K562 (cell line): ENCODE measurements around the gene BCAP31. TPM values are rescaled to one million over a fixed set of nuclear protein-coding genes. Genes with fewer than 3 reads are reported as not detected.

ENCODE experiments used
- ATAC-seq: fragments of 200-7000 bp; cut with Tn5 transposase; 3 replicates; pipeline ENCODE4 v1.9.1; 2020; ENCODE audit warnings: moderate library complexity
- BruUV-seq: library from RNA; stranded (reverse); fragments of 400-500 nt; replicated peaks from 2 replicates; lab custom pipeline; 2021; lab: Mats Ljungman, UMichigan
- CTCF ChIA-PET: fragments of 300-600 bp; formaldehyde crosslinking; extraction: SDS; loops from one replicate; lab custom pipeline; 2021; ENCODE audit warnings: low intra/inter-chr PET ratio; lab: Yijun Ruan, JAX
- POLR2A ChIA-PET: fragments of 300-600, 350-650 bp; sonication (Branson Sonifier 250); formaldehyde crosslinking; extraction: SDS; loops from one replicate; lab custom pipeline; 2021; ENCODE audit warnings: antibody characterized with exemption, inconsistent platforms; lab: Yijun Ruan, JAX
- DNase-seq, 4 experiments: peaks; one replicate each; pipeline versions ENCODE4 v3.0.0 to v3.0.0-alpha.2; 2011 to 2018; ENCODE audit warnings: low spot score in 3 of 4, mixed read lengths in 3 of 4; ENCODE audit errors: extremely low read depth in 1 of 4
- FAIRE-seq: peaks from 2 replicates; lab custom pipeline; 2011; peaks lifted over from hg19 to GRCh38; lab: Jason Lieb, UNC
- H2AFZ ChIP-seq: 2 replicates; pipeline ENCODE4 v1.6.0; 2011; ENCODE audit warnings: low read depth, low read length, control low read depth, inconsistent platforms
- H3K27ac ChIP-seq: fragments of 200-600 bp; 3 replicates; pipeline ENCODE4 v1.8.0; 2011; ENCODE audit warnings: low read depth, mild to moderate bottlenecking, control low read depth, inconsistent platforms, low read length, moderate library complexity, mixed read lengths; ENCODE audit errors: extremely low read depth
- H3K27me3 ChIP-seq, 2 experiments: fragments of 300-600 bp in 1 of 2; 2 replicates in 1 of 2; 3 replicates in 1 of 2; pipeline versions ENCODE4 v1.6.0 to v1.8.0; 2011; ENCODE audit warnings: inconsistent platforms in 2 of 2, low read length in 2 of 2, mild to moderate bottlenecking in 1 of 2, mixed read lengths in 1 of 2, moderate library complexity in 1 of 2; ENCODE audit not compliant: control insufficient read depth in 2 of 2, insufficient read depth in 2 of 2
- H3K36me3 ChIP-seq: fragments of 300-600 bp; 3 replicates; pipeline ENCODE4 v1.8.0; 2011; ENCODE audit warnings: mild to moderate bottlenecking, low read length, inconsistent platforms; ENCODE audit not compliant: control insufficient read depth, insufficient read depth
- H3K4me1 ChIP-seq, 2 experiments: fragments of 200-600 bp in 1 of 2; replicated peaks in 1 of 2; 2 replicates in 1 of 2; 3 replicates in 1 of 2; pipeline versions ENCODE4 v1.5.1 to v1.8.0; 2011; ENCODE audit warnings: inconsistent platforms in 2 of 2, low read length in 2 of 2, mild to moderate bottlenecking in 1 of 2, mixed read lengths in 1 of 2, moderate library complexity in 1 of 2; ENCODE audit not compliant: control insufficient read depth in 2 of 2, insufficient read depth in 2 of 2
- H3K4me2 ChIP-seq: 2 replicates; pipeline ENCODE4 v1.6.1; 2011; ENCODE audit warnings: low read length, control low read depth, inconsistent platforms, mixed read lengths; ENCODE audit not compliant: insufficient read depth
- H3K4me3 ChIP-seq: fragments of 200-600 bp; sonication (generic), shearing (Covaris generic); 2 replicates; pipeline ENCODE4 v1.5.1; 2016; ENCODE audit warnings: control low read depth, inconsistent platforms
- H3K79me2 ChIP-seq: fragments of 200-600 bp; 3 replicates; pipeline ENCODE4 v1.8.0; 2011; ENCODE audit warnings: low read length, inconsistent platforms; ENCODE audit not compliant: control insufficient read depth, insufficient read depth
- H3K9ac ChIP-seq, 2 experiments: 2 replicates each; pipeline versions ENCODE4 v1.6.0 to v1.6.1; 2011; ENCODE audit warnings: low read depth in 2 of 2, low read length in 2 of 2, control low read depth in 1 of 2, inconsistent platforms in 1 of 2, mild to moderate bottlenecking in 1 of 2, mixed read lengths in 1 of 2; ENCODE audit not compliant: insufficient read depth in 1 of 2
- H3K9me1 ChIP-seq: one replicate; pipeline ENCODE4 v1.6.0; 2011; ENCODE audit warnings: inconsistent platforms, mild to moderate bottlenecking, low read length, moderate library complexity; ENCODE audit not compliant: control insufficient read depth, insufficient read depth
- H3K9me3 ChIP-seq: replicated peaks from 2 replicates; pipeline ENCODE4 v1.5.1; 2011; ENCODE audit warnings: low read depth, low read length, inconsistent platforms; ENCODE audit not compliant: control insufficient read depth, insufficient read depth
- H4K20me1 ChIP-seq: replicated peaks from 2 replicates; pipeline ENCODE4 v1.6.1; 2011; ENCODE audit warnings: low read length, inconsistent platforms, mixed read lengths; ENCODE audit not compliant: control insufficient read depth, insufficient read depth
- FOXA3 ChIP-seq, 2 experiments: fragments of 450-650 bp in 1 of 2; sonication (generic) in 1 of 2; formaldehyde crosslinking; IDR thresholded peaks in 1 of 2; conservative IDR thresholded peaks in 1 of 2; 2 replicates each; pipeline versions ENCODE4 v1.4.0 to v1.8.0; 2020 to 2022; ENCODE audit warnings: mild to moderate bottlenecking in 2 of 2, missing genetic modification reagents in 1 of 2
- MAFF ChIP-seq: IDR thresholded peaks from 2 replicates; pipeline ENCODE4 v1.6.1; 2012; ENCODE audit warnings: low read length, improper control_type of control experiment
- MAZ ChIP-seq, 2 experiments: fragments of 450-650 bp in 1 of 2; sonication (generic) in 1 of 2; formaldehyde crosslinking; IDR thresholded peaks in 1 of 2; conservative IDR thresholded peaks in 1 of 2; 2 replicates each; pipeline versions ENCODE4 v1.4.0 to v1.5.0; 2020; ENCODE audit warnings: mild to moderate bottlenecking in 1 of 2, missing genetic modification reagents in 1 of 2
- SMARCC2 ChIP-seq: fragments of 450-650 bp; IDR thresholded peaks from 2 replicates; pipeline ENCODE4 v1.6.1; 2017; ENCODE audit warnings: antibody characterized with exemption, moderate library complexity, mild to moderate bottlenecking, low read depth
- SNIP1 ChIP-seq: fragments of 450-650 bp; IDR thresholded peaks from 2 replicates; pipeline ENCODE4 v1.7.1; 2017; ENCODE audit warnings: low read depth, mild to moderate bottlenecking
- TEAD2 ChIP-seq: fragments of 450-650 bp; IDR thresholded peaks from 2 replicates; pipeline ENCODE4 v1.6.1; 2016; ENCODE audit warnings: missing genetic modification characterization, control low read depth, missing compliant biosample characterization
- ZBTB9 ChIP-seq: fragments of 450-650 bp; formaldehyde crosslinking; IDR thresholded peaks from 2 replicates; pipeline ENCODE4 v1.4.0; 2020; ENCODE audit warnings: mild to moderate bottlenecking, moderate library complexity
- ZNF124 ChIP-seq: sonication (generic); formaldehyde crosslinking; IDR thresholded peaks from 2 replicates; pipeline ENCODE4 v1.8.1; 2022; ENCODE audit warnings: missing genetic modification reagents
- WGBS: fragments of 100-300 bp; shearing (Covaris generic); methylation state at CpG from one replicate; pipeline ENCODE4 v1.1.6; 2016; ENCODE audit warnings: low coverage, mixed read lengths; ENCODE audit not compliant: insufficient coverage; ENCODE audit errors: missing lambda C conversion rate; 5-methylcytosine and 5-hydroxymethylcytosine counted together
- in situ Hi-C: fragments of 300-500 bp; cut with MboI; formaldehyde crosslinking; loops from 4 replicates; pipeline ENCODE4 v1.15.0; 2018; ENCODE audit warnings: inconsistent platforms, mixed read lengths
- intact Hi-C: fragments of 100-400 bp; cut with micrococcal nuclease; formaldehyde crosslinking; loops from 2 replicates; pipeline ENCODE4 v1.14.2; 2022
- polyA plus RNA-seq, 8 experiments: library from polyadenylated mRNA; depleted of rRNA in 4 of 8; stranded (reverse) in 5 of 8; unstranded in 3 of 8; fragments of >200 nt; fragmentation: Nextera tagmentation in 2 of 8; fragmentation: Illumina TruSeq in 1 of 8; extraction: Ambion mirVana in 2 of 8; extraction: Trizol in 1 of 8; gene quantifications; 2 replicates each; pipeline versions ENCODE4 v1.2.1 to v1.2.3, GENCODE V29; 2011 to 2014; ENCODE audit warnings: inconsistent platforms in 1 of 8, missing spikeins in 1 of 8
- total RNA-seq, 7 experiments: library from RNA; depleted of rRNA in 6 of 7; stranded (reverse); fragments of >200 nt in 6 of 7; fragmentation: Illumina TruSeq in 2 of 7; extraction: Trizol in 2 of 7; gene quantifications; 2 replicates each; pipeline versions ENCODE4 v1.2.1 to v1.2.3, GENCODE V29; 2011 to 2021; ENCODE audit warnings: low replicate concordance in 1 of 7
- TF ChIP-seq, protein P1 (sequence below): fragments of 450-650 bp; formaldehyde crosslinking; IDR thresholded peaks from 2 replicates; pipeline ENCODE4 v1.4.0; 2022; ENCODE audit warnings: missing genetic modification characterization
- TF ChIP-seq, protein P2 (sequence below): sonication (generic); formaldehyde crosslinking; IDR thresholded peaks from 2 replicates; pipeline ENCODE4 v1.8.0; 2022; ENCODE audit warnings: missing genetic modification reagents, mild to moderate bottlenecking, borderline replicate concordance

BCAP31 gene
- total and polyA plus RNA-seq, 9 of the 15 experiments (the other 6 are each of a cell fraction or from before 2014, with no cell fraction given): 156 to 683 (median 188) TPM

GRCh38 chrX:153739754-153740486 lies 15.7 kb upstream of the BCAP31 start:
- no peaks in the 10 kb centered on the region for H4K20me1 ChIP-seq
- in situ Hi-C loops (no loop called here), intact Hi-C loops (no loop called here)
- H3K27me3 ChIP-seq: no peaks in the 10 kb centered on the region
- no peaks in the 10 kb centered on the region; the same call in 2 of the 3 replicates for H3K36me3 ChIP-seq
- no peak for ATAC-seq
- no peak overlapping the region for H3K27ac ChIP-seq
- no peaks in the 10 kb centered on the region for H3K9me3 ChIP-seq
- no peak for TF ChIP-seq SMARCC2
- POLR2A ChIA-PET: interaction anchor here (0.6 to 1.0 kb wide), 2 partner anchors 32 to 70 kb away, joined by 3 read pairs; no protein-coding TSS in a partner anchor
- 79% methylated on average over 19 of the region's 29 CpGs for WGBS
- no peak overlapping the region for H3K4me3 ChIP-seq
- no peaks in the 10 kb centered on the region for H3K9me1 ChIP-seq
- no TSS peak for BruUV-seq
- H2AFZ ChIP-seq: no peak overlapping the region
- no peaks in the 10 kb centered on the region for H3K79me2 ChIP-seq
- no peak overlapping the region for H3K4me2 ChIP-seq
- no peak for DNase-seq
- peaks cover 8 to 67% of the 10 kb centered on the region in 2 experiments; a peak in 4 of 5 replicates for H3K4me1 ChIP-seq
- no peak for FAIRE-seq
- H3K9ac ChIP-seq: peak overlapping the region in 1 of 2 experiments; percentile 19; a peak in 2 of 4 replicates
- CTCF ChIA-PET: no interaction called here

- no peaks in the 10 kb centered on the region for H4K20me1 ChIP-seq
- no peak overlapping the region for H2AFZ ChIP-seq
- no peak overlapping the region for H3K4me2 ChIP-seq
- WGBS: 79% methylated on average over 9 of the region's 27 CpGs
- CTCF ChIA-PET: no interaction called here
- H3K27me3 ChIP-seq: no peaks in the 10 kb centered on the region
- peaks cover 8 to 58% of the 10 kb centered on the region in 2 experiments; a peak in 4 of 5 replicates for H3K4me1 ChIP-seq
- H3K9me1 ChIP-seq: no peaks in the 10 kb centered on the region
- POLR2A ChIA-PET: interaction anchor here (0.6 to 1.6 kb wide), 2 partner anchors 11 to 359 kb away, joined by 4 to 5 read pairs; partner anchors contain the start of gene MECP2
- no peaks in the 10 kb centered on the region for H3K79me2 ChIP-seq
- no peaks in the 10 kb centered on the region for H3K9me3 ChIP-seq
- H3K9ac ChIP-seq: no peak overlapping the region; a peak in 1 of 4 replicates
- in situ Hi-C loops: no loop called here
- H3K36me3 ChIP-seq: no peaks in the 10 kb centered on the region; the same call in 2 of the 3 replicates
- ATAC-seq (no peak), FAIRE-seq (no peak), DNase-seq (no peak)
- intact Hi-C loops: no loop called here
- no peak overlapping the region for H3K27ac ChIP-seq
- BruUV-seq: no TSS peak
- no peak overlapping the region for H3K4me3 ChIP-seq
- no peak for TF ChIP-seq ZBTB9
- no peak for TF ChIP-seq FOXA3 (CRISPR knock-in tag; conservative IDR thresholded peaks at IDR 0.05 in 1 of 2, IDR thresholded peaks at IDR 0.05 in 1 of 2)
- TF ChIP-seq, protein P1, sequence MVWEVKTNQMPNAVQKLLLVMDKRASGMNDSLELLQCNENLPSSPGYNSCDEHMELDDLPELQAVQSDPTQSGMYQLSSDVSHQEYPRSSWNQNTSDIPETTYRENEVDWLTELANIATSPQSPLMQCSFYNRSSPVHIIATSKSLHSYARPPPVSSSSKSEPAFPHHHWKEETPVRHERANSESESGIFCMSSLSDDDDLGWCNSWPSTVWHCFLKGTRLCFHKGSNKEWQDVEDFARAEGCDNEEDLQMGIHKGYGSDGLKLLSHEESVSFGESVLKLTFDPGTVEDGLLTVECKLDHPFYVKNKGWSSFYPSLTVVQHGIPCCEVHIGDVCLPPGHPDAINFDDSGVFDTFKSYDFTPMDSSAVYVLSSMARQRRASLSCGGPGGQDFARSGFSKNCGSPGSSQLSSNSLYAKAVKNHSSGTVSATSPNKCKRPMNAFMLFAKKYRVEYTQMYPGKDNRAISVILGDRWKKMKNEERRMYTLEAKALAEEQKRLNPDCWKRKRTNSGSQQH: no peak
- TF ChIP-seq, protein P2, sequence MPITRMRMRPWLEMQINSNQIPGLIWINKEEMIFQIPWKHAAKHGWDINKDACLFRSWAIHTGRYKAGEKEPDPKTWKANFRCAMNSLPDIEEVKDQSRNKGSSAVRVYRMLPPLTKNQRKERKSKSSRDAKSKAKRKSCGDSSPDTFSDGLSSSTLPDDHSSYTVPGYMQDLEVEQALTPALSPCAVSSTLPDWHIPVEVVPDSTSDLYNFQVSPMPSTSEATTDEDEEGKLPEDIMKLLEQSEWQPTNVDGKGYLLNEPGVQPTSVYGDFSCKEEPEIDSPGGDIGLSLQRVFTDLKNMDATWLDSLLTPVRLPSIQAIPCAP (CRISPR knock-in tag): no peak
- no peak for TF ChIP-seq SNIP1
- no peak for TF ChIP-seq MAZ (CRISPR knock-in tag; conservative IDR thresholded peaks at IDR 0.05 in 1 of 2, IDR thresholded peaks at IDR 0.05 in 1 of 2)
- TF ChIP-seq TEAD2 (tag): no peak
- TF ChIP-seq MAFF: no peak
- no peak for TF ChIP-seq ZNF124
Observed at GRCh38 chrX:153738056-153738605, 13.9 kb upstream of the BCAP31 start.
